Adrenal gland (tissue), 12 donors: ENCODE results near the gene FYN. TPM values are rescaled to one million over a fixed set of nuclear protein-coding genes. Genes with fewer than 3 reads are reported as not detected.

Experiments
- DNase-seq, 7 donors: peaks; one replicate each; pipeline ENCODE4 v3.0.0-alpha.2; 2019 to 2020
- H3K27ac ChIP-seq, 5 donors: fragments of 200-600 bp; sonication (generic) in 4 of 5; 1 replicate in 3 of 5; 2 replicates in 2 of 5; pipeline versions ENCODE4 v1.5.1 to v1.8.0; 2016 to 2020; ENCODE audit warnings: mild to moderate bottlenecking in 1 of 5
- H3K27me3 ChIP-seq: fragments of 200-600 bp; 2 replicates; pipeline ENCODE4 v1.8.0; 2021
- H3K36me3 ChIP-seq, 2 donors: fragments of 200-600 bp; replicated peaks in 1 of 2; 1 replicate in 1 of 2; 2 replicates in 1 of 2; pipeline versions ENCODE4 v1.5.1 to v1.8.0; 2018 to 2022
- H3K4me1 ChIP-seq, 2 donors: fragments of 200-600 bp; replicated peaks in 1 of 2; 1 replicate in 1 of 2; 2 replicates in 1 of 2; pipeline versions ENCODE4 v1.5.1 to v1.8.0; 2018 to 2021
- H3K4me3 ChIP-seq, 4 donors: fragments of 200-600 bp; sonication (generic) in 3 of 4; one replicate each; pipeline ENCODE4 v1.5.1; 2016 to 2018
- H3K9me3 ChIP-seq, 3 donors: fragments of 200-600 bp; sonication (generic) in 1 of 3; replicated peaks in 1 of 3; 1 replicate in 2 of 3; 2 replicates in 1 of 3; pipeline versions ENCODE4 v1.5.1 to v1.8.0; 2016 to 2021
- POLR2A ChIP-seq, 2 donors: fragments of 450-650 bp; IDR thresholded peaks; one replicate each; pipeline ENCODE4 v1.6.1; 2017; ENCODE audit warnings: antibody characterized with exemption in 2 of 2, mild to moderate bottlenecking in 2 of 2, moderate library complexity in 1 of 2
- WGBS, 4 donors: extraction: QIAGEN DNeasy Blood & Tissue Kit in 2 of 4; methylation state at CpG; one replicate each; pipeline versions ENCODE4 v1.1.5 to v1.1.7; 2013 to 2017; 5-methylcytosine and 5-hydroxymethylcytosine counted together
- intact Hi-C, 2 donors: fragments of 100-400 bp; cut with DNase I; formaldehyde crosslinking; loops; one replicate each; pipeline versions ENCODE4 v1.14.1 to v1.15.0; 2022 to 2023
- polyA plus RNA-seq, 3 donors: library from polyadenylated mRNA; stranded (reverse); fragments of 200-250 nt in 2 of 3; fragments of 350-450 nt in 1 of 3; fragmentation: Illumina TruSeq in 1 of 3; extraction: RNeasy Lipid Tissue Mini Kit (QIAGEN cat#74804) in 1 of 3; gene quantifications; one replicate each; pipeline ENCODE4 v1.2.3, GENCODE V29; 2013 to 2014
- total RNA-seq, 9 donors: library from RNA; depleted of rRNA in 4 of 9; stranded (reverse); fragments of >200 nt in 4 of 9; fragments of 120-200 nt in 1 of 9; fragmentation: NEBNext Ultra II Directional in 1 of 9; extraction: Animal tissue kit (Norgen Biotek cat#: 25700) in 1 of 9; gene quantifications; one replicate each; pipeline versions ENCODE4 v1.1.0 to v1.2.4, GENCODE V29; 2013 to 2023
- TF ChIP-seq, protein P1 (sequence below), 6 experiments: fragments of 450-650 bp in 4 of 6; fragments of 200-600 bp in 2 of 6; sonication (generic) in 1 of 6; IDR thresholded peaks; 1 replicate in 5 of 6; 2 replicates in 1 of 6; pipeline versions ENCODE4 v1.5.1 to v1.8.0; 2016 to 2021; ENCODE audit warnings: antibody characterized with exemption in 6 of 6, mild to moderate bottlenecking in 2 of 6, moderate library complexity in 1 of 6
- donor health status: healthy with polysubstance abuse.
- donor health status: Bipolar disorder and iron deficiency.
- donor health status: DM: yes; HTN: yes; CAD: no.
- donor health status: DM: no; HTN: no; CAD: no.
- donor health status: DM: no; HTN: no; CAD: no.
- donor health status: DM: yes; HTN: yes; CAD: no.

The FYN gene
- total and polyA plus RNA-seq, 12 donors, result 10.7 to 36.5 (median 19.8) TPM

DNA sequence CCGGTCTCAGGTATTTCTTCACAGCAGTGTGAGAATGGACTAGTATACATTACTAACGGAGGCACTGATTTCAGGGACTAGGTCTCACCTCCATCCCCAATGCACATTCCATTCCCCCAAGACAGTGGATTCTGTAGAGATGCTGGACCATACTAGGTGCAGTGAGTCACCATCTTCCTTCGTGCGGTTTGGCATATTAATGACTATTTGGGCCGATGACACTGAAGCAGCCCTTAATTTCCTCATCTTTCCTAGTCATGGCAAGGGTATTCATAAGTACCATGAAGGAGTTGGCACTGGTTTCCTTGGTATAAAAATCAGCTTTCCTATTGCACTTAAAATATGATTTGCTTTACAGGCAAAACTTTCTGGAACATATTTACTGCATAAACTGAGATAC is 146.2 kb downstream of the FYN start:
- Histone ChIP-seq H3K36me3 (no peaks in the 10 kb centered on the region), H3K27ac (no peak overlapping the region), H3K9me3 (no peaks in the 10 kb centered on the region), H3K4me1 (peaks cover 0 to 8% of the 10 kb centered on the region in 2 donors), H3K27me3 (no peaks in the 10 kb centered on the region), H3K4me3 (no peak overlapping the region)
- no peak for DNase-seq
- TF ChIP-seq POLR2A (IDR thresholded peaks at IDR 0.05), result no peak
- TF ChIP-seq, protein P1, sequence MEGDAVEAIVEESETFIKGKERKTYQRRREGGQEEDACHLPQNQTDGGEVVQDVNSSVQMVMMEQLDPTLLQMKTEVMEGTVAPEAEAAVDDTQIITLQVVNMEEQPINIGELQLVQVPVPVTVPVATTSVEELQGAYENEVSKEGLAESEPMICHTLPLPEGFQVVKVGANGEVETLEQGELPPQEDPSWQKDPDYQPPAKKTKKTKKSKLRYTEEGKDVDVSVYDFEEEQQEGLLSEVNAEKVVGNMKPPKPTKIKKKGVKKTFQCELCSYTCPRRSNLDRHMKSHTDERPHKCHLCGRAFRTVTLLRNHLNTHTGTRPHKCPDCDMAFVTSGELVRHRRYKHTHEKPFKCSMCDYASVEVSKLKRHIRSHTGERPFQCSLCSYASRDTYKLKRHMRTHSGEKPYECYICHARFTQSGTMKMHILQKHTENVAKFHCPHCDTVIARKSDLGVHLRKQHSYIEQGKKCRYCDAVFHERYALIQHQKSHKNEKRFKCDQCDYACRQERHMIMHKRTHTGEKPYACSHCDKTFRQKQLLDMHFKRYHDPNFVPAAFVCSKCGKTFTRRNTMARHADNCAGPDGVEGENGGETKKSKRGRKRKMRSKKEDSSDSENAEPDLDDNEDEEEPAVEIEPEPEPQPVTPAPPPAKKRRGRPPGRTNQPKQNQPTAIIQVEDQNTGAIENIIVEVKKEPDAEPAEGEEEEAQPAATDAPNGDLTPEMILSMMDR (IDR thresholded peaks at IDR 0.05), result no peak
- intact Hi-C loops, result no loop called here
- 84 to 91% (median 90%) methylated on average over 5 of the region's 5 CpGs for WGBS, 4 donors

DNA sequence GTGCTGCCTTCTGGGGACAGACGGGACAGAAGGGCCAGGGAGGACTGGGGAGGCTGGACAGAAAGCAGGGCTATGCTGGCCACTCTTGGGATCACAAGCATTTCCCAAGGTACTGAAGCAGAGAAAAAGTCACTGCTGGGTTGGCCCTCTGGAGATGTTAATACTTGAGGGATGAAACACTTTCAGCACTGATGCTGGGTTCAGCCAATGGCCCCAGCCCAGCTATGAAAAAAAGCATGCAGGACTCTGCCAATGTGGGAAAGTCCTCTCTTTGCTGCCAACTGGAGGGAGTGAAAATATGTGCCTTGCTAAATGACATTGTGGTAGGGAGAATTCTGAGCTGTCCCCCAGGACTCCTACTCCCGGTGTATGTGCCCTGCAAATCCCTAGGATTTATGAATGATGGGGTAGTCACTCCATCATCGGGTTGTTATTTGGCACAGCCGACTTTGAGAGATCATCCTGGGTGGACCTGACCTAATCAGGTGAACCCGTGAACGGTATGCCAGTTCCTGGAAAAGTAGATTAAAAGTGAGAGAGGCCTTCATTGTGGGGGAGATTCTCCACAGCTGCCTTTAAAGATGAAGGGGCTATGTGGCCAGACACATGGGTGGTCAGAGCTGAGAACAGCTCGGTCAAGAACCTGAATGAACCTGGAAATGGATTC is 147.7 kb downstream of the FYN start:
- Histone ChIP-seq H3K4me3 (no peak overlapping the region), H3K27me3 (no peaks in the 10 kb centered on the region), H3K36me3 (no peaks in the 10 kb centered on the region), H3K27ac (no peak overlapping the region), H3K4me1 (peaks cover 0 to 11% of the 10 kb centered on the region in 2 donors), H3K9me3 (no peaks in the 10 kb centered on the region)
- intact Hi-C loops, result no loop called here
- TF ChIP-seq, protein P1 (IDR thresholded peaks at IDR 0.05), result no peak
- TF ChIP-seq POLR2A (IDR thresholded peaks at IDR 0.05), result no peak
- 83 to 93% (median 90%) methylated on average over 7 of the region's 7 CpGs for WGBS, 4 donors
- DNase-seq, result no peak

DNA sequence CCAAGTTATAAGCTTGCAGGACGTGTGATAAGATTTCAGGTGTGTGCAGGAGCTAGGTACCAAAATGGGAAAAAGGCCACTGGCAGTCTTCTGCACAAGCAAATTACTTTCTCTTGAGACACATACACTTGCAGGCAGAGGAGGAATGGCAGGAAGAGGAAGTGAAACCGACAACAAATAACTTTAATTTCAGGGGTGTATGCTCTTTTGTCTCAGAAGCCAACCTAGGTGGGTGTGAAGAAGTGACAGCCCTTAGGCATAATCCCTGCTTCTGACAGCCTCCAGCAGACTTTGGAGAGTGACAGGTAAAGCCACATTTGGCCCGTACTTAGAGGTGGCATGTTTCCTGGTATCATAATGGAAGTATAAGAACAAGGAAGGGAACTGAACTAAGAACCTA is 148.7 kb downstream of the FYN start:
- Histone ChIP-seq H3K9me3 (no peaks in the 10 kb centered on the region), H3K4me1 (peaks cover 0 to 11% of the 10 kb centered on the region in 2 donors), H3K27me3 (no peaks in the 10 kb centered on the region), H3K27ac (no peak overlapping the region), H3K36me3 (no peaks in the 10 kb centered on the region), H3K4me3 (no peak overlapping the region)
- intact Hi-C loops, result no loop called here
- WGBS, 4 donors, result 39 to 59% (median 49%) methylated on average over 3 of the region's 3 CpGs
- TF ChIP-seq, protein P1 (IDR thresholded peaks at IDR 0.05), result no peak
- no peak for TF ChIP-seq POLR2A (IDR thresholded peaks at IDR 0.05)
- DNase-seq, result no peak

DNA sequence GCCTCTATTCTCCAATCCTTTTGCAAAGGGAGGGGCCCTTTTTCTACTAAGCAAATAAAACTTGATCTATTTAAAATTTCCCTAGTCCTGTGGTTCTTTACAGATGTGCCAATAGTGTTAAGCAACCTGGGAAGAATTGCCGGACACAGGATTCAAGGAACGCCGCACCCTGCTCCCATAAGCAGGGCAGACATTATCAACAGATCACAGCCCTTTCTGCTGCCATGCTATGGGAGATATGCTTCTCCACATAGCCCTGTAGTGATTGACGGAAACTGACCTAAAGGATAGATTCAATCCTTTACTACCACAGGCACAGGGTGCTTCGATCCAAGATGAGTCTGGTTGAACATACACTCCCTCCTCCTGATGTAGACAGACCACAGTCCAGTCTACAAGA is 149.2 kb downstream of the FYN start:
- no peak for DNase-seq
- Histone ChIP-seq H3K36me3 (no peaks in the 10 kb centered on the region), H3K27ac (no peak overlapping the region), H3K27me3 (no peaks in the 10 kb centered on the region), H3K4me1 (peaks cover 0 to 11% of the 10 kb centered on the region in 2 donors), H3K9me3 (no peaks in the 10 kb centered on the region), H3K4me3 (no peak overlapping the region)
- 85 to 97% (median 91%) methylated on average over 4 to 5 of the region's 5 CpGs for WGBS, 4 donors
- TF ChIP-seq, protein P1 (IDR thresholded peaks at IDR 0.05), result no peak
- TF ChIP-seq POLR2A (IDR thresholded peaks at IDR 0.05), result no peak
- intact Hi-C loops, result no loop called here
